ENCODE measurements around the gene SCGB1C1. TPM values are rescaled to one million over a fixed set of nuclear protein-coding genes. Genes with fewer than 3 reads are reported as not detected.

Gene SCGB1C1
- total and polyA plus RNA-seq, 9 of the 15 experiments (the other 6 are each of a cell fraction or from before 2014, with no cell fraction given) = not detected

GRCh38 chr11:241634-242033 lies 48.8 kb downstream of the SCGB1C1 start (continued):
- TF ChIP-seq AFF1 (IDR thresholded peaks at IDR 0.05; ENCODE audit: low read depth in 1 of 2, partially characterized antibody in 2 of 2) (no peak), ZBED1 (IDR thresholded peaks at IDR 0.05) (no peak), REST (IDR thresholded peaks at IDR 0.05; ENCODE audit: borderline replicate concordance) (no peak), REST (CRISPR knock-in tag; IDR thresholded peaks at IDR 0.05; ENCODE audit: low read depth) (no peak), TCFL5 (CRISPR knock-in tag; conservative IDR thresholded peaks at IDR 0.05) (no peak), XRCC5 (IDR thresholded peaks at IDR 0.05; ENCODE audit: low read depth, low read length) (no peak), ELF2 (CRISPR knock-in tag; IDR thresholded peaks at IDR 0.05) (no peak), ZNF436 (CRISPR knock-in tag; IDR thresholded peaks at IDR 0.05) (no peak), SUPT5H (IDR thresholded peaks at IDR 0.05) (no peak)

Measured in K562 (cell line).